Astrocyte of the hippocampus (primary cell): ENCODE results near the gene DMBT1.

Source experiments
- DNase-seq: peaks from one replicate; pipeline ENCODE4 v3.0.0; 2011; ENCODE audit warnings: low read depth, low spot score

The DMBT1 gene

DNA sequence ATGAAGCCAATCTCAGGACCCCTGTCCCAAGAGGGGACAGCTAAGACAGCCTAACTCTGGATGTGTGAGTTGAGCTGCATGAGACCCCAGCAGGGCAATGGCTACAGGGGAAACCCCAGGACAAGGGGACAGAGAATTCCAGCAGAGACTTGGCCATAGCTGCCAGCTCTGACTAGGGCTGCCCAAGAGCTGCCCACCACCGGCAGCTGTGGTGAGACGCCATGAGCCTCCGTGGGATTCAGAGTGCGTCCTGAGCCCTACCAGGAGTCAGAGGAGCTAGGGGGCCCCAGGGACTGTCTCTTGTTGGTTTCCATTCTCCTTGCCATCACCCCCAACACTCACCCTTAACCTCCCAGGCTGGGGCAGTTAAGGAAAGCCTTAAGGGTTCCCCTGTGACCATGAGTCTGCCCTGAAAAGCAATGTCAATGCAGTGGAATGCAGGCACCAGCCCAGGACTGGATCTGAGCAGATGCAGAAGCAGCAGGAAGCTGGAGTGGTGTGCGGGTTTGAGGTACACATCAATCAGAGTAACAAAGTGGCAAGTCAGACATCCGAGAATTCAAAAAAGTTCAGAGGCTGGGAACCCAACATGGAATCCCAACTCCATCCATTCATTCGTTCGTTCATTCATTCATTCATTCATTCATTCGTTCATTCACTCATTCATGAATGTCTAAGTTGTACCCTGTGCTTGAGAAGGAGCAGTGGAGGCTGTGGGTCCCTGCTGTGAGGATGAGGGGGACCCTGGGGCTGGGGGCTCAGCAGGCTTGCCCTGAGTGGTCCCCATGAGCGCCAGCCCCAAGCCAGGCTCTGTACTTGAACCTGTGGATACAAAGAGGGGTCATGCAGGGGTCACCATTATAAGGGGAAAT, 86.2 kb downstream of the DMBT1 start:
- no peak for DNase-seq

DNA sequence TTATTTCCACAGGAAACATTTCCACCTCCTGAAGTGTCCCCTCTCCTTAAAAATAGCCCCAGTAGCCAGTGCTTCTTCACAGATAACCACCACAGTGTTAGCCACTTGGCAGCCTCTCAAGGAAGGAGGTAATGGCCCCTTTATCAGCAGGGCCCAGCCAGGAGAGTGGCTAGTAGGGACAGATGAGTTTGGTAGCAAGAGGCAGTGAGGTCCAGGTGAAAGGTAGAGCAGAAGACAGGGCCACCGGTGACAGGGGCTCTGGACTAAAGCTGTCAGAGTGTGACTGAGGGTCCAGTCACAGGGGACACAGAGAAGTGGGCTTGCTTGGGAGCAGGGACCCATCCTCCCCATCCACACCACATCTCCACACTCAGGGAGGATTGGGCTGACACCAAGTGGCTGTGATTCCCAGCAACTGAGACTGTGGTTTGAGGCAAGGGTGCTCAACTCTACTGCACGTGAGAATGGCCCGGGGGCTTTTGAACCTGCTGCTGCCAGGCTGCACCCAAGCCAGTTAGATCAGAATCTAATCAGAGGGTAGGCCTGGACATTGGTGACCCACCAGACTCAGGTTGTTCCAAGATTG, 86.9 kb downstream of the DMBT1 start:
- no peak for DNase-seq

DNA sequence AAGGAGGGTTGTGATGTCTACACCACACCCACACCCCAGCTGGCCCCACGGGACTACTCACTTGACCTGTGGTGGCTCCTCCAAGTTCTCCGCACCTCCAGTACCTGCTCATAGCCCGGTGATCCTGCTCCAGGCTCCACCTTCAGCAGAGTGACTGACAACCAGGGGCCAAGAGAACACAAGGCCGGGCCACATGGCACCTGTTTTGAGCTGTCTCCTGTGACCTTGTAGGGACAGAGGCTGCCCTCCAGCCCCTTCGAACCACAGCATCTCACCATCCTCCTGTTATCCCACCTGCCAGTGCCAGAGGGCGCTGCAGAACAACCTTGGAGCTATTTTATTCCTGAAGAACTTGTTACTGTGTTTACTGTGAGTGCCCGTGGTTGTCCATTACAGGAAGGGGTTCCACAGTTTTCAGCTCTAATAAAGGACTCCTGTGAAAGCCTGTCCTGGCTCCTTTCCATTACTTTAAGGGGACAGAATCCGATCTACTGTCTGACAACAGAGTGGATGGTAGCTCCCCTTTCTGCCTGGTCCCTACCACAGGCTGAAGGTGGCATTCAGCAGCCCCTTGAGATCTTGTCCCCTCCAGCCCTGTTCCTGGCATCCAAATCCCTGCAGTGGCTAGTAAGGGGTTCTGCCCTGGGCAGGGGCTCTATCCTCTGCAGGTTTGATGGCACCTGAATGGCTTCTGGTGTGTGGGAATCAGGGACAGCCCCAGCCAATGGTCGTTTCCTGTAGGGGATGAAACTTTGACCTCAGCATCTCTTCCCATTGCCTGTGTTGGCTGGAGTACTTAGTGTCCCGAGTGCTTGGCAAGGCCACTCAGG, 88.3 kb downstream of the DMBT1 start:
- peak; percentile 62 for DNase-seq

- DNase-seq, result no peak
These were observed 89.3 kb downstream of the DMBT1 start for GRCh38 chr10:122649903-122650302.

GRCh38 chr10:122650331-122650730, 89.8 kb downstream of the DMBT1 start:
- DNase-seq, result no peak

DNA sequence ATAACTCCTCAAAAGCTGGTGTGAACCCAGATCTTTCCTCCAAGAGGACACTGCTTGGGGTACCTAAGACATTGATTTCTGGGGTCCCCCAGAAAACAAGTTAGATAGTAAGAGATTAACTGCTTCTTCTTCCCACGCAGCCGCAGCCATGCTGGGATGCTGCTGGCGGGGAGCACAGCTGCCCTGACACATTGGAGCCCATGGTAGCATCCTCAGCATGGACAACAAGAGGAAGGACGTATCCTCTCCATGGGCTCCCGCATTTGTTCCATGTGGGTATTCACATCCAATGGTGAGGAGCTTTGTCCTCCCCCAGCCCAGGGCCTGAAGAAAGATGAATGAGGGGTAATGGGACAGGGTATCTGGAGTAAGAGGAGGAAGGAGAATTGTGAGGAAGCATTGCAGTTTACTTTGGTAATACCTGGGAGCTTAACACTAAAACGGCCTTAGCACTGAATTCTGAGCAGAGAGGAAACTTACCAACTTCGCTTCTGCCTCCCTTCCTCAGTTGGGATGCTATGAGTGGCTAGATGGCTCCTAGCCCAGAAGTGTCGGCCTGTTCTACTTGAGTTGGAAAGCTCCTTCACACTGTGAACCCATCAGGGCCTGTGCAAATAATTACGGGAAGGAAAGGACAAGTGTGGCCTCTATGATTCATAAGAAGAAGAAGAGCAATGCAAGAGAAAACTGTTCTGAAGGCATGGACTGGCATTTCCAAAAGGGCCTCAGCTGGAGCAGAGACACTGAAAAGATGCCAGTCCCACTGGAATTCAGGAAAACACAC, 95.2 kb downstream of the DMBT1 start:
- no peak for DNase-seq

- no peak for DNase-seq
These were observed 95.8 kb downstream of the DMBT1 start for GRCh38 chr10:122656308-122656705.

- no peak for DNase-seq
These were observed 96.2 kb downstream of the DMBT1 start for GRCh38 chr10:122656741-122657140.

GRCh38 chr10:122657255-122657654, 96.7 kb downstream of the DMBT1 start:
- DNase-seq, result no peak

DNA sequence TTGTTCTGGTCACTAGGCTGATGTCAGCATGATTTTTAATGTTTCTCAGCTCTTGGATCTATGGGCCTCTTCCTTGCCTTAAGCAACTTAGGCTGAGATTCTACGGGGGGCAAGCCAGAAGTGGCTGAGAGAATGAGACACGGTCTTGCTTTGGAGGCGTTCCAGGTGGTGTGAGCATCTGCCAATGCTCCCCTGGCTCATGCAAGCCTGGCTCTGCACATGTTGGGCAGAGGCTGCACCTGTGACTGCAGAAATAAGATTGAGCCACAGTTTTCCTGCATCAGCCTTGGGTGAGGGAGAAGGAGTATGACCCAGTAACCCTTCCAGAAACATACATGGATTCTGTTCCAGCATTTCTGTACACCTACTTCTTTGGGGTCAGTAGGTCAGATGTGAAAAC, 97.2 kb downstream of the DMBT1 start:
- no peak for DNase-seq

DNA sequence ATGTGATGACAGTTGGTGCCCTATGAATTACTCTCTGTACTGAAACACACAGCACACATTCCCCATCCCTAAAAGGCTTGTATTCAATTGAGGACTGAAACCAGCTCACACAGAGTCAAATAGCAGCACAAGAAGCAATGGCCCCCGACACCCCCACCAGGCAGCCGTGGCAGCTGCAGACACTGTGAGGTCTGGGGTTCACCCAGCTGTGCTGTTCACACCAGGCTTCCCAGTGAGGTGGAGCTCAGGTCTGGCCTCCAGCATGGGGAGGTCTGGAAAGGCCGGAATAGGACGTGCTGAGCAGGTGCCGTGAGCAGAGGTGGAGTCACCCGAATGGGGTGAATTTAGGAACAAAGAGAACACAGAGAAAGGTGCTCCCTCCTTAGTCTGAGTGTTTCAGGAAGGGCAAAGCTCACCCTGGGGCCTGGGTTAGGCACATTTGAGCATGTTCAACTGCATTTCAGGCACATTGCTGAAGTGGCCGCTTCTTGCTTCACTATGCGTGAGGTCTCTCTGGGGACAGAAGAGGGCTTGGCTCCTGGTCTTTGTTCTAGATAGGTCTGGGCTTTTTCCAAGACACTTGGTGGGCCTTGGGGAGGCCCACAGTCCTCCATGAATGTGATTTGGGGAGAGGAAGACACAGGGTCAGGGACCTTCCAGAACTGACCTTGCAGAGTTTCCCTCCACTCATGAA, 97.9 kb downstream of the DMBT1 start:
- no peak for DNase-seq

DNA sequence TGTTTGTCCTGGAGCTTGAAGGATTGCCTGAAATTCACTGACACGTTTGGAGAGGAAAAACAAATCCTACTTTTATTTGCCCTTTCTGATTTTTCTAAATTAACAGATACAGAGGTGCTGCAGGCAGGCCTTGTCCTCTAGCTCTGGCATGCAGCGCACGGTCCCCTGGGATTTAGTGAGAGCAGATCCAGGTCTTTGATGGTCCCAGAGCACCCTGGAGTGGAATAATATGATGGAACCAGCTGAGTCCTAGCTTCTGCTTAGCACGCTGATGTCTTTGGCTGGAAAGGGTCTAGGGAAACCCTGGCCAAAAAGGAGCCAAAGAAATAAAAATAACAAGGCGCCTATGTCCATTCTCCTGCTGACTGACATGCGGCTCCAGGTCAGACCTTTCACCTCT, 98.6 kb downstream of the DMBT1 start:
- no peak for DNase-seq

DNA sequence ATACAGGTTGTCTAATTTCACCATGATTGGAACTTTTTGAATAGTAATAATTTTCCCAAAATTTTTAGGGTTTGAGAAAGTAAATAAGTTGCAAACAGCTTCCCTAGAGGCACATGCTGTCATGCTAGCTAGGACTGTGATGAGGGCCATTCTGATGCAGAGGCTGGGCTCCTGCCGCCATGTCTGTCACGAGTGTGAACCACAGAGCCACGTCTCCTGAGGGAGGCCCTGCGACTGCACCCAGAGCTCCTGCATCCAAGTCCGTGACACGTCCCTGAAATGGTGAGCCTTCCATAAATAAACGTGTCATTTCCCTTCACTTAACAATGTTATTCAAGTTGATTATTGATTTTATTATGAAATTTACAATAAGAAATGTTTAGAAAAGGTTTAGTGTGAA, 99.1 kb downstream of the DMBT1 start:
- no peak for DNase-seq

- DNase-seq, result no peak
These were observed 100.1 kb downstream of the DMBT1 start for GRCh38 chr10:122660696-122661095.

- no peak for DNase-seq
These were observed 101.7 kb downstream of the DMBT1 start for GRCh38 chr10:122662231-122662630.

DNA sequence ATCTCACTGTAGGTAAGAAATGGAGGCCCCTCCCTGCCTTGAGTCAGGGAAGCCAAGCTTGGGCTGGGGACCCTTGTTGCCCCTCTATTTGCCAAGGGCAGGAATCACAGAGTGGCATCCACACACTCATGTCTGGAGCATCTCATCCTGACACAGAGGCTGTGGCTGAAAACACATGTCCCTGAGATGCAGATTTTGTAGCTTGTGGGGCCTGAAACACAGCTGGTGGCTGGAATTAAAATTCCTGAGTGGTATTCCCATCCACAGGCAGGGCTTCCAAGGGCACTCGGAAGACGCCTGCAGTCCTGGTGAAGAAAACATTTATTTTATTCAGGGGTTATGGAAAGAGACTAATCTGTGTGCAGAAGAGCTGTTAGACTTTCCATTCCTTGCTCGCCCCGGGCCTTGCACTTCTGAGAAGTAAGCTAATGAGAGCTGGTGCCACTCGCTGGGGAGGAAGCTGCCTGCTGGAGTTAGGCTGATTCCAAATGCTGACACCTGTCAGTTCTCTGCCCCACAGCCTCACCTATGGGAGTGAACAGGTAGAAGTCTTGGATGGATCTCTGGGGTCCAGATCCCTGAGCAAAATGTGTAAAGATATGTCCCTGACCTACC, 103.1 kb downstream of the DMBT1 start:
- no peak for DNase-seq

DNA sequence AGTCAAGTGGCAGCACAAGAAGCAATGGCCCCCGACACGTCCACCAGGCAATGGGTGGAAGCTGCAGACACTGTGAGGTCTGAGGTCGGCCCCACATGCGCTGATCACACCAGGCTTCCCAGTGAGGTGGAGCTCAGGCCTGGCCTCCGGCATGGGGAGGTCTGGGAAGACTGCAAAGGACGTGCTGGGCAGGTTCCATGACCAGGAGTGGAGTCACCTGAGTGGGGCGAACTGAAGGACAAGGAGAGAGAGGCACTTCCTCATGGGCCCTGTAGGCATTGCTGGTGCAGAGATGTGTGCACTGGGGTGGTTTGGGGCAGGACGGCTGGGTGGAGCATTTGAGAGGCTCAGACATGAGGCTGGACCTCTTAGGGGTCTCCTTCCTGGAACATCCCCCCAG, 103.9 kb downstream of the DMBT1 start:
- no peak for DNase-seq

GRCh38 chr10:122665329-122665860, 104.8 kb downstream of the DMBT1 start:
- DNase-seq, result no peak

GRCh38 chr10:122665946-122666345, 105.4 kb downstream of the DMBT1 start:
- DNase-seq, result no peak

DNA sequence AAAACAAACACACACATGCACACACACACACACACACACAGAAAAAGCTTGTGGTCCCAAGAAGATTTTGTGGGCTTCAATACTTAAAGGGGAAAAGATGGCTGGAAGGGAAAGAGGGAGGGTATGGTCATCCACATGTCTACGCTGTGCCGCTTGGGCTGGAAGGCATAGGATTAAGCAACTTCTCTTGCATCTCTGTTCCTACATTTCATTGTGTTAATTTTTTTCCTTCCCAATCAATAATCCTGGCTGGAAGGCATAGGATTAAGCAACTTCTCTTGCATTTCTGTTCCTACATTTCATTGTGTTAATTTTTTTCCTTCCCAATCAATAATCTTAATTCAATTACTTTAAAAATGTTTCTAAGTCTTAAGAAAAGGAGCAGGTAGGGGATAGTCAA, 108.5 kb downstream of the DMBT1 start:
- DNase-seq, result no peak
